A673 (cell line): ENCODE measurements around the gene RGPD8.

Experiments used
- EZH2 ChIP-seq: fragments of 200-600 bp; sonication (generic); IDR thresholded peaks from 2 replicates; pipeline ENCODE4 v1.6.1; 2017; ENCODE audit warnings: borderline replicate concordance, low read depth, mild to moderate bottlenecking, mixed read lengths, antibody characterized with exemption, low read length; ENCODE audit not compliant: poor library complexity, severe bottlenecking
- TF ChIP-seq, protein P1 (sequence below): fragments of 300-800, 200-600 bp; sonication (generic); conservative IDR thresholded peaks from 2 replicates; pipeline ENCODE4 v1.5.1; 2017; ENCODE audit warnings: low read depth, mild to moderate bottlenecking, antibody characterized with exemption, low read length, moderate library complexity, mixed read lengths

DNA sequence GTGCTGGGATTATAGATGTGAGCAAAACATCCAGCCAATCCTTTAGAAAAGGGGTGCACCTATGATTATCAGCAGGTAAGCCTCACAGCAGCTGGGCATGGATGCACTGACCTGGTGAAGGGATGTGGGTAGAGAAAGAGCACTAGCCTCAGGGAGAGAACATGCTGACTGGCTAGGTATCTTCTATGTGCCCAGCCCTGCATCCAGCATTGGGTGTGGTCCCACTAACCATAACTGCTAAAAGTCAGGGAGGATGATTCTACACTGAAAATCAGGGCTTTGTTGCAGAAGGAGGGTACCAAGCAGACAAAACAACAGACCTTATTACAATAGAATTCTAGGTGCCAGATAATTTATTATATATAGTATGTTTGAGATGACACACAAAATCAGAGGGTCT, 21.1 kb upstream of the RGPD8 start:
- TF ChIP-seq EZH2: no peak
- TF ChIP-seq, protein P1, sequence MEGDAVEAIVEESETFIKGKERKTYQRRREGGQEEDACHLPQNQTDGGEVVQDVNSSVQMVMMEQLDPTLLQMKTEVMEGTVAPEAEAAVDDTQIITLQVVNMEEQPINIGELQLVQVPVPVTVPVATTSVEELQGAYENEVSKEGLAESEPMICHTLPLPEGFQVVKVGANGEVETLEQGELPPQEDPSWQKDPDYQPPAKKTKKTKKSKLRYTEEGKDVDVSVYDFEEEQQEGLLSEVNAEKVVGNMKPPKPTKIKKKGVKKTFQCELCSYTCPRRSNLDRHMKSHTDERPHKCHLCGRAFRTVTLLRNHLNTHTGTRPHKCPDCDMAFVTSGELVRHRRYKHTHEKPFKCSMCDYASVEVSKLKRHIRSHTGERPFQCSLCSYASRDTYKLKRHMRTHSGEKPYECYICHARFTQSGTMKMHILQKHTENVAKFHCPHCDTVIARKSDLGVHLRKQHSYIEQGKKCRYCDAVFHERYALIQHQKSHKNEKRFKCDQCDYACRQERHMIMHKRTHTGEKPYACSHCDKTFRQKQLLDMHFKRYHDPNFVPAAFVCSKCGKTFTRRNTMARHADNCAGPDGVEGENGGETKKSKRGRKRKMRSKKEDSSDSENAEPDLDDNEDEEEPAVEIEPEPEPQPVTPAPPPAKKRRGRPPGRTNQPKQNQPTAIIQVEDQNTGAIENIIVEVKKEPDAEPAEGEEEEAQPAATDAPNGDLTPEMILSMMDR: no peak
